SHP77 (cell line): ENCODE measurements around the gene PCNX1.
"Not testable (repeated sequence)": the region's sequence is repeated elsewhere in the genome, so short reads cannot be mapped to it uniquely, and the experiment has no call there.

ENCODE experiments used
- DNase-seq, 2 experiments: peaks; one replicate each; lab custom pipeline; 2025; lab: John Stamatoyannopoulos, UW

PCNX1 gene

DNA sequence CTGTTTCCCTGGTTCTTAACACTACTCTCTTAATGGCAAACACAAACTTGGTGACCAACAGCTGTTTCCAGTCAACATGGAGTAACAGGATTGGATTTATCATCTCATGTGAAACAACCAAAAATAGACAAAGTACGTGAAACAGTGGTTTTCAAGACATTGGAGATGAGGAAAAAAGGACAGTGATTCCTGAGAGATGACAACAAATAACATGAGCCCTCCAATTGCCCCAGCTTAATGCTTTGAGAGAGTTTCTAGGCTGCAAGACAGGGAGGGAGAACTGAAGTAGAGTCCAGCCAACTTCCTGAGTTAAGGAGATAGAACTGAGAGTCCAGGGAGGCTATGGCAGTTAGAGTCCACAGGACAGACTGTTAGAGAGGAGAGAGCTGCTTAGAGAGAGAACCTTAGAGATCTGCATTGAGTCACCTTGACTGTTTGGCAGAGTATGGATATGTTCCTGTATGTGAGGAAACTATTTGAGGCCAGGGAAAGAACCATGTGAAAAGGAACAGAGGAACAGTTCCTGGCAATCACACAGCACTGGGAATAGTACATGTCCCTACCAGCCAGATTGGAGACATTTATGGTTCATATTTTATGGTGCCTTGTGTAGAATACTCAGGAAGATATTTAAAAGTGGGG is 106.4 kb downstream of the PCNX1 start:
- no peak for DNase-seq

DNA sequence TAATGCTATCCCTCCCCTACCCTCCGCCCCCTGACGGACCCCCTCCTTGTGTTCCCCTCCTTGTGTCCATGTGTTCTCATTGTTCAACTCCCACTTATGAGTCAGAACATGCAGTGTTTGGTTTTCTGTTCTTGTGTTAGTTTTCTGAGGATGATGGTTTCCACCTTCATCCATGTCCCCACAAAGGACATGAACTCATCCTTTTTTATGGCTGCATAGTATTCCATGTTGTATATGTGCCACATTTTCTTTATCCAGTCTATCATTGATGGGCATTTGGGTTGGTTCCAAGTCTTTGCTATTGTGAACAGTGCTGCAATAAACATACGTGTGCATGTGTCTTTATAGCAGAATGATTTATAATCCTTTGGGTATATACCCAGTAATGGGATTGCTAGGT is 112.7 kb downstream of the PCNX1 start:
- not testable (repeated sequence) for DNase-seq

DNA sequence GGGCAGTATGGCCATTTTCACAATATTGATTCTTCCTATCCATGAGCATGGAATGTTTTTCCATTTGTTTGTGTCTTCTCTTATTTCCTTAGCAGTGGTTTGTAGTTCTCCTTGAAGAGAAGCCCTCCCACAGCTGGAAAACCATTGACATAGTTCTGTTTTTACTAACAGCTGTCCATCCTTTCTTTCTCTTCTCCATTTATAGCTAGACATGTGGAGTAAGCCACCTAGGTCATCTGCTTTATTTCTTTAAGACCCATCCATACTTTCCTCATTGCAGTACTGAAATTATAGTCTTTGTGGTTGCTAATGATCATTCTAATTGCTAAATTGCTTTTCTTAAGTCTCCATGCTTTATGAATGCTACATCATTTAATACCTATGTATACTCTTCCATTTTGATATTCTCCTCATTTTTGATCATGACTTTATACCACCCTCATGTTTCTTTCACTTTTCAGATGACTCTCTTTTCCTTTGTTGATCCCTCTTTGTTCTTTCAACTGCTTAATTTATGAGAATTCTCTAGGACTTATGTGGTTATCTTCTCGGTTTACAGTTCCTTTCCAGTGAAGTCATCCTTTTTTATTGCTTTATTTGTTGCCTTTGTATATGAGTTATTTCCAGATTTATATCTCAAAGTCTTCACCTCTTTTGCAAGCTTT is 114.2 kb downstream of the PCNX1 start:
- no peak for DNase-seq

DNA sequence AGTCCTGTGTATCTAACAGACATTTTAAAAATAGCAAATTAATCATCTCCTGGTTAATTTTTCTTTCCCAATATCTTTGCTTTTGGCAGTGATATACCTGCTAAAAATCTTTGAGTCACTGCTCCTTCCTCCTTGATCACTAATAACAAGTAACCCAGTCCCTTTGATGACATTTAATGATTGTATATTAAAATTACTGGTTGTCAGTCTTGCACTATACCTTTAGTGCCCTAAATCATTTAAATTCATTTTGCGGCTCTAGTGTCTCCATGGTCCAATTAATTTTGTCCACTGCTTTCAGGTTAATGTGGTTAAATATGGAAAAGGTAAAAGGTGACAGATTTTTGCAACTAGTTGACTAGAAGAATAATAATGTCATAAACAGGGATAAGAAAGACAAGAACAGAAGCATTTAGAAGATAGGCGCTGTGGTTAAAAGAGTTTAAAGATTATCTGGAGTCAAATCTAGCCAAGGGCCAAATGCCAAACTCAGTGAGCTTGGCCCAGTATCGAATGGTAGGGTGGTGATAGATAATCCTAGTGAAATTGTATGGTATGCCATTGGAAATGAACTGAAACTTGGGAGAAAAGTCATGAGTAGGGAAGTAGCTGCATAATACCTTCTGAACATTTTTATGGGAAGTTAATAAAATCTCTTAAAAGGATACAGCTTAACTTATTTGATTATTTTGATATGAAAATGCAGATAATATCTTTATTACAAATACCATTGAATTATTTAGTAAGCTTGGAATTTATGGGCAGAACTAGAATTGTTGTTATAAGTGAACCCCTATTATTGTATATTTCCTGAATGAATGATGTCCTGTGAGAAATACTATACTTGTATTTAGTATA is 115.0 kb downstream of the PCNX1 start:
- DNase-seq: no peak

DNA sequence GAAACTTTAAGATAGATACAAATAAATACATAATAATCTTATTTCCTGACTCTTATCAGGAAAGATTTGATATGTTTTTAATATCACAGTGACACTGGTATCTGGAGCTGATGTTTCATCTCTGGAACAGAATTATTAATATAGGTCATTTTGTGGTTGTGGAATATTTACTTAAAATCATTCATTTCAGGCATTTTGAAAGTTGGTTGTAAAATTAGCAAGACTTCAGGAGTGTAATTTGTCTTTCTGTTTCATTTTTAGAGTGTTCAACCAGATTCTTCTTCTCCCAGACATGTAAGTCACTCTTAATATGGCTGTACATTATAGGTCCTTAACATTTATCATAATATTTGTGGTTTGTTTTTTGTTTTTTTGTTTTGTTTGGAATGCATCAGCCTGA is 115.7 kb downstream of the PCNX1 start:
- DNase-seq: no peak

DNA sequence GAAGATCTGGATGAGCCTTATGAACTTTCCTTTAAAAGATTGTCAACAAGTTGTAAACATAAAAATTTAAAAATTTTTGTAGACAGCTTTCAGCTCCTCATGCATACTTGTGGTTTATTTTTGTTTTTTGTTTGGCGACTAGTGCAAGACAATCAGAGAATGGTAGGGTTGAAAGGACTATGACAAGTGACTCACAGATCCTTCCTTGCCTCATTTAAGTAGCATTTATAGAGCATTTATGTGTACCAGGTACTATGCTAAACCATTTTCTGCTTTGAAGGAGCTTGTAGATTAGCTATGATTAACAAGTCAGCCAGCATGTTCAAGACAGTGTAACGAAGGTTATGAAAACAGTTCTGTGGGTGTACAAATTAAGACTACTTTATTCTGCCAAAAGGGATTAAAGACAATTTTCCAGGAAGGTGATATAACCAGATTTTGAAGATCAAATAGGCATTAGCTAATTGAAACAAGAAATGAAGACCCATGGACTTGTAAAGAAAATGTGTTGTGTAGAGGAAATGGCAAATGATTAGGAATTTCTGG is 122.0 kb downstream of the PCNX1 start:
- no peak for DNase-seq

DNA sequence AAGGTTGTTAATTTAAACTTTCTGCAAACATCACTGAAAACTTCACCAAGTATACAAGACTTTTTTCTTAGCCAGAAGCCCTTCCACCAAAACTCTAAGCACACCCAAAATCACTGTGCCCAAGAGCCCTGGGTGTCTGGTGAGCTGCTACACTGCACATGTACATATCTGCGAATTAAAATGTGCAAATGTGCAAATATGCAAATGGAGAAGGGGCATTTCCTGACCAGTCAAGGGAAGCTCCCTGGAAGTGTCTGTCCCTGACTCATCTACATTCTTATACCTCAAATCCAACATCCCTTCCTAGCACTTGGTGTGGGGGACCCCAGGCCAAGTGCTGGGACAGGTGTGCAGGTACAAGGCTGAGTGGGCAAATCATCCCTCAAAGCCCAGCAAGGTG is 123.7 kb downstream of the PCNX1 start:
- no peak for DNase-seq

DNA sequence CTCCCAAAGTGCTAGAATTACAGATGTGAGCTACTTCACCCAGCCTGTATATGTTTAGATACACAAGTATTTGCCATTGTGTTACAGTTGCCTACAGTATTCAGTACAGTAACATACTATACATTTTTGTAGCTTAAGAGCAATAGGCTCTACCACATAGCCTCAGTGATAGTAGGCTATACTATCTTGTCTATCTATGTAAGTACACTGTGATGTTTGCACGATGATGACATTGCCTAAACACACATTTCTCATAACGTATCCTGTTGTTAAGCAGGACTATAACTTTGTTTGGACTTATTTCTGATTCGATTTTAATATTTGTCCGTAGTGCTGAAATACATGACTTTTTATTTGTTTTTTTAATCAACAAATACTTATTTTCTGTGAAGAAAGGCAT is 129.2 kb downstream of the PCNX1 start:
- DNase-seq: no peak

DNA sequence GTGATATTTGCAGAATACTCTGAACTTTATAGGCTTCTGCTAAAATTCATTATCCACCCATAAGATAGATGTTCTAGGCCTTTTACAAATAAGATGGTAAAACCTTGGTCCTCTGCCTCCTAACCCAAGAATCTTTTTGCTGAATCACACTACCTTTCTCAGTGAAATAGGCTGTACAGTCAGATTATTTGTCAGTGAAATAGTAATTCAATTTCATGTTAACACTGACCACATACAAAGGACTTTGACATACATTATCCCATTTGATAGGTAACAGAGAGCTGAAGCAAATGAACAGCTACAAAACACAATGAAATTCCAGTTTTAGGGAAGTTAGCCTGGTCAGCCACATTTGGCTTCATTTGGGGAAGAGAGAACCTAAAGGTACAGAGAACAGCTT is 141.1 kb downstream of the PCNX1 start:
- no peak for DNase-seq

DNA sequence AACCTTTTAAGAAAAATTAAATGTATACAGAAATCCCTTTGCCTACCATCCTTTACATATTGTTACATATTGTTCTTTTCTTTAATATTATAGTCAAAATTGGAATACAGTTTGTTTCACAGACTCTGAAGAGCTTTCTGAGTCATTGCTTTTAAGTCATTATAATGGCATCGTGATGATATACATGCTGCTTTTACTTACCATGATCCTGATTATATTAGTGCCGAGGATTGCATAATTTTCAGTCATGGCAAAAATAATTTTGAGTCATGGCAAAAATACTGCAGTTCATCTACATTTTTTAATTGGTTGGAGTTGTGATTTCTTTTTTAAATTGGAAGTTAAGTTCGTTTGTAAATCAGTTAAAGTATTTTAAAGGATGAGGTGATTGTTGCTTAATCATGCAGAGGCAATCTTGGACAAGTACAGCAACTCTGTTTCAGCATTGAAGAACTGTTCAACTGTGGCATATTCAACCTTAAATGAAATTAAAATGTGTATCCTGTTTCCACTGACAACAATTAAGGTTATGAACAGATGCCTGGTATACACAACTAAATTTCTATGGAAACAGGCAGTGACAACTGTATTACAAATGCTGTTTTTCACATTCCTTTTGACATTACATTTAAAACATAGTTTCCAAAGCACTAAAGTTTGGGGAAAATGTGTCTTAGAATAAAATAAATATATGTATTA is 142.3 kb downstream of the PCNX1 start:
- DNase-seq: no peak

DNA sequence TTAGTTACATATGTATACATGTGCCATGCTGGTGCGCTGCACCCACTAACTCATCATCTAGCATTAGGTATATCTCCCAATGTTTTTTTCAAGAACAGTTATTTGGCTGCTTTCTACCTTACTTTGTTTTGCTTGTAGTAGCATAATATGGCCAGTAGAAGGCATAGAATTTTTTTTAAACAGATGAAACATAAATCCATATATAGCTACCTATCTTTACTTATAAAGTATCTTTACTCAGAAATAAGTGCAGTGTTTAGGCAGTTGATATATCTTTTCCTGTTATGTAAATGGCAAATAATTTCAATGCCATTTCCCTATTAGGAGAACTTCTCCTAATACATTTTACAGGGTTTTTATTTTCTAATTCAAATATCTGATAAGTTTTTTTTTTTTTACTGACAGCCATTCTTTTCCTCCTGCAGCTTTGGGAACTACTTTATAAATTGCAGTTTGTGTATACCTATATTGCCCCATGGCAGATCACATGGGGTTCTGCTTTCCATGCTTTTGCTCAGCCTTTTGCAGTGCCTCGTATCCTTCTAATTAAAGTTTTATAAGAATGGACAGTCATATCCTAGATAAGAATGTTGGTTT is 143.1 kb downstream of the PCNX1 start:
- no peak for DNase-seq

DNA sequence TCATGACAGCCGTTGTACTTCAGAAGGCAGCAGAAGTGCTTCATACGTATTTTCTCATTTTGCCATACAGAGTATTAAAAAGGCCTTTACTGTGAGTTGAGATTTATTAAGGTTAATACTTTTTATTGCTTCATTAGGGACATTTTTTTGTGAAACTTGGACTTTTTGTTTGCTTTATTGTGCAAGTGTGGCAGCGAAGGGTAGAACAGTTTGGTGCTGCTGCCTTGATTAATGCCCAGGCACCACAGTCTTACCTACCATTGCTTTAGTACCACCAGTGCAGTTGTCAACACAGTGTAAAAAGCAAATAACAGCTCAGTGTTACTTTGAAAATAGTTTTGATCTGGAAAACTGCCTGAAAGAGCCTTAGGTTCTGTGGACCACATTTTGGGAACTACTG is 147.4 kb downstream of the PCNX1 start:
- no peak for DNase-seq

DNA sequence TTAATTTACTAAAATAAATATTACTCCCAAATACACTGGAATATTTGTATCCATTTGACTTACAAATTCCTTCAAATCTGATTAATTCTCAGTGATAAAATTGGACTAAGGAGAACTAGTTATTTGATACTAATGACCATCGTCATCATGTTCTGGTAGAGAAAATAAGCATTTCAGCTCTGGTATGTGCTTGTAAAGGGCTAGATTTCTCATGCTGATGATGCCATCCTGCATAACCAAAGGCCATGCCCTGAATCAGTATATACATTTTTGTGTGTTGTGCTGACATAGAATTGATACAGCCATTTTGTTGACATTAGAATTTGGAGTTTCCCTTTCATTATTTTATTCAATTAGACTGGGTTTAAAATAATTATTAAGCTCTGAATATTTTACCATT is 148.9 kb downstream of the PCNX1 start:
- DNase-seq: no peak

DNA sequence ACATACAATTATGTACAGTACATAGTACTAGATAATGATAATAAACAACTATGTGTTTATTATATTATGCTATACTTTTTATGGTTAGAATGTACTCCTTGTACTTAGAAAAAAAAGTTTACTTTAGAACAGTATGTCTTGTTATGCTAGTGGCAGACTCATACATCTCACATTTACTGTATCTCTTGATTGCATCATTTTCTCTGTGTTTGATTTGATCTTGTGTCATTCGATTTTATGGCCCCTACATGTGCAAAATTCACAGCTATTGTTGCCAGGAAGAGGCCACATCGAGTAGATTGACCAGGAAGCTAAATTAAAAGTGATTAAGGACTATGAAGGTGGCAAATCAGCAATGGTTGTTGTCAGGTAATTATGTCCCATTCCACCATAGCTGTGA is 153.0 kb downstream of the PCNX1 start:
- DNase-seq: no peak

DNA sequence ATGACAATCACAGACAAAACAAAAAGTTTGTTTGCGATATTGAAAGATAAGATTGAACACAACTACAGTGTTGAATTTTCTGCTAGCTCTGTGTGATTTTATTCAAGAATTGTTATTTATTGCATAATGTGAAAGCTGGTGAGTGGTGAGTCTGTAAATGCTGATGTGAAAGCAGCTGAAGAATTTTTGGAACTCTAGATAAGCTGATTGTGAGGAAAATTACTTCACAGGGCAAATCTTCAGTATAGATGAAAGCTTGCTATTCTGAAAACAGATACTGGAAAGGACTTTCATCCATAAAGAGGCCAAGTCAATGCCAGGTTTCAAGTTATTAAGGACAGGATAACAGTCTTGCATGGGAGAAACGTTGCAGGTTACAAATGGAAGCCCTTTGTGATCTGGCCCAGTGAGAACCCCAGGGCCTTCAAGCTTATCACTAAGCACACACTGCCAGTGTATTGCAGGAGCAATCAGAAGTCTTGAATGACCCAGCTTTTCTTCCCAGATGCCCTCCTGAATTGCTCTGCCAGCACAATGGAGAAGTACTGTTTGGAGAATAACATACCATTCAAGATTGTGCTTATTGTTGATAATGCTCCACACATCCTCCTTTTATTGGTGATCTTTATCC is 153.7 kb downstream of the PCNX1 start:
- DNase-seq: no peak

DNA sequence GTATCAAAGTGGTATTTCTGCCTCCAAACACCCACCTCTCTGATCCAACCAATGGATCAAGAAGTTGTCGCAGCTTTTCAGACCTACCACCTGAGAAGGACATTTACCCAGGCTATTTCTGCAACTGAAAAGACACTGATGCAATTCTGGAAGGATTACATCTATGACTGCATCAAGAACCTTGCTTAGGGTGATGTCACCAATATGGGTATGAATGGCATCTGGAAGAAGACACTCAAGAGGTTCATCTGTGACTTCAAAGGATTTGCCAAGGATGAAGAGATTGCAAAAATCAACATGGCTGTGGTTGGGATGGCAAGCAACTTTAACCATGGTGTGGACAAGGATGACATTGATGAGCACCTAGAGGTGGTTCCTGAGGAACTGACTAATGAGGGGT is 154.2 kb downstream of the PCNX1 start:
- no peak for DNase-seq

DNA sequence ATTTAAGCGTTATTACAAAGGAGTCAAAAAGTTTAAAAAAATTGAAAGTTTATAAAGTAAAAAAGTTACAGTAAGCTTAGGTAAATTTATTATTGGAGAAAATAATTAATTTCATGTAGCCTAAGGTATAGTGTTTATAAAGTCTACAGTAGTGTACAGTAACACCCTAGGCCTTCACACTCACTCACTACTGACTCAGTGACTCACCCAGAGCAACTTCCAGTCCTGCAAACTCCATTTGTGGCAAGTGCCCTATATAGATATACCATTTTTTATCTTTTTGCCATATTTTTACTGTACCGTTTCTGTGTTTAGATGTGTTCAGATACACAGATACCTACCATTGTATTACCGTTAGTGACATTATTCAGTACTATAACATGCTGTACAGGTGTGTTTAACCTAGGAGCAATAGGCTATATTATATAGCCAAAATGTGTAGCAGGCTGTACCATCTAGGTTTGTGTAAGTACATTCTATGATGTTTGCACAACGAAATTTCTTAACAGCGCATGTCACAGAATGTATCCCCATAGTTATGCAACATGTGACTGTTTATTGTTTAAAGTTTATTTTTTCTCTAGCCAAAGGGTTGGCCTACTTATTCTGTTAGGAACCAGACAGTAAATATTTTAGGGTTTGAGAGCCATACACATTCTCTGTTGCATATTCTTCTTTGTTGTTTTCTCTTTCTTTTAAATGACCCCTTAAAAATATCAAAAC is 155.5 kb downstream of the PCNX1 start:
- no peak for DNase-seq

DNA sequence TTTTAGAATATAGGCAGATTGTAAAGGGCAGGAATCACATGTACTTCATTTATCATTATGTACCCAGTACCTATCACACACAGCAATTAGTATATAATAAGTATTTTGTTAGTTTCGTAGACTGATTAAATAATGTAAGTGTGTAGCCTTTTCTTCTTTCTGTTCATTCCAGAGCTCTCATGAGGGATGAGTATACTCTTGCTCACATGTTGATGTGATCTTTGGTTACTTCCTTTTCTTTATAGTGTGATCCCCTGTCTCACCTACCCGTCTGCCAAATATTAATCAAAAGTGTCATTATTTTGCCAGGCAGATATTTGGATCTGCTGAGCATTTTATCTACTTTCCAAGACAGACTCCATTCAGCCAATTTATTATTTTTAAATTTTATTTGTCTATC is 156.1 kb downstream of the PCNX1 start:
- DNase-seq: no peak

DNA sequence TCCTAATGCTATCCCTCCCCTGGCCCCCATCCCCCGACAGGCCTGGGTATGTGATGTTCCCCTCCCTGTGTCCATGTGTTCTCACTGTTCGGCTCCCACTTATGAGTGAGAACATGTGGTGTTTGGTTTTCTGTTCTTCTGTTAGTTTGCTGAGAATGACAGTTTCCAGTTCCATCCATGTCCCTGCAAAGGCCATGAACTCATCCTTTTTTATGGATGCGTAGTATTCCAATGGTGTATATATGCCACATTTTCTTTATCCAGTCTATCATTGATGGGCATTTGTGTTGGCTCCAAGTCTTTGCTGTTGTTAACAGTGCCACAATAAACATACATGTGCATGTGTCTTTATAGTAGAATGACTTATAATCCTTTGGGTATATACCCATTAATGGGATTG is 157.5 kb downstream of the PCNX1 start:
- not testable (repeated sequence) for DNase-seq

DNA sequence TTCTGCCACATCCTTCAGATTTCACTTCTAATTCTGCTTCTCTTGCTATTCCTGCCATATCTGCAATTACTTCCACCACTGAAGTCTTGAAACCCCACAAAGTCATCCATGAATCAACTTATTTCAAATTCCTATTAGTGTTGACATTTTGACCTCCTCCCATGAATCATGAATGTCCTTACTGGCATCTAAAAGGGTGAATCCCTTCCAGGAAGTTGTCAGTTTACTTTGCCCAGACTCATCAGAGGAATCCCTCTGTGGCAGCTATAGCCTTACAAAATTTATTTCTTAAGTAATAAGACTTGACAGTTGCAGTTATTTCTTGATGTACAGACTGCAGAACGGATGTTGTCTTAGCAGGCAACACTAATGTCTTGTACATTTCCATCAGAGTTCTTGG is 162.9 kb downstream of the PCNX1 start:
- no peak for DNase-seq

DNA sequence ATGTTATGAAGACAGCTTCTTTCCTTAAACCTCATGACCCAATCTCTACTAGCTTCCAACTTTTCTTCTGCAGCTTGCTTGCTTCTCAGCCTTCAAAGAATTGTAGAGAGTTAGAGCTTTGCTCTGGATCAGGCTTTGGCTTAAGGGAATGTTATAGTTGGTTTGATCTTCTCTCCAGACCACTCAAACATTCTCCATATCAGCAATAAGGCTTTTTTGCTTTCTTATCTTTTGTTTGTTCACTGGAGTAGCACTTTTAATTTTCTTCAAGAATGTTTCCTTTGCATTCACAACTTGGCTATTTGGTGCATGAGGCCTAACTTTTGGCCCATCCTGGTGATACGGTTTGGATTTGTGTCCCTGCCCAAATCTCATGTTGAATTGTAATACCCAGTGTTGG is 163.8 kb downstream of the PCNX1 start:
- no peak for DNase-seq
